ENCODE results near the gene ABCC8. TPM values are rescaled to one million over a fixed set of nuclear protein-coding genes. Genes with fewer than 3 reads are reported as not detected.

Gene ABCC8
- total and polyA plus RNA-seq, 2 donors (not counting 3 experiments of a cell fraction or from before 2014, with no cell fraction given) = not detected

GRCh38 chr11:17405232-17406005 is 71.2 kb downstream of the ABCC8 start:
- ChIA-PET POLR2A (no interaction called here), CTCF (interaction anchor here (1.2 kb wide), 1 partner anchor 21 kb away, joined by 5 read pairs; no protein-coding TSS in a partner anchor)
- FAIRE-seq (peak; percentile 8), DNase-seq (ENCODE audit: low read depth, low spot score) (no peak)
- no peaks in the 10 kb centered on the region for H3K27me3 ChIP-seq (ENCODE audit: control insufficient read depth in 2 of 2, insufficient read depth in 2 of 2, low read length in 2 of 2)
- no peak overlapping the region for H3K4me3 ChIP-seq (replicated peaks in 1 of 3; ENCODE audit: insufficient read depth in 1 of 3, low read depth in 1 of 3, low read length in 3 of 3)
- no peak overlapping the region for H2AFZ ChIP-seq (ENCODE audit: low read depth, low read length)
- no peaks in the 10 kb centered on the region for H4K20me1 ChIP-seq (replicated peaks; ENCODE audit: control insufficient read depth, extremely low read depth, insufficient read depth, low read length)
- dilution Hi-C loops (cut with MboI; ENCODE audit: extremely low pct_ligation_motif_present, low sequenced_read_pairs) (no loop called here), intact Hi-C loops (cut with micrococcal nuclease) (no loop called here)
- no peaks in the 10 kb centered on the region for H3K36me3 ChIP-seq (ENCODE audit: control insufficient read depth in 2 of 2, extremely low read depth in 1 of 2, insufficient read depth in 2 of 2, low read length in 2 of 2)
- no TSS peak for BruUV-seq (replicated peaks)
- H3K4me2 ChIP-seq (ENCODE audit: insufficient read depth, low read length) = no peak overlapping the region
- no peaks in the 10 kb centered on the region for H3K9me1 ChIP-seq (replicated peaks; ENCODE audit: control insufficient read depth, extremely low read depth, insufficient read depth, low read length)
- H3K27ac ChIP-seq (ENCODE audit: insufficient read depth, low read depth, low read length) = no peak overlapping the region
- H3K9me3 ChIP-seq (replicated peaks; ENCODE audit: control insufficient read depth, insufficient read depth, low read length) = no peaks in the 10 kb centered on the region
- H3K9ac ChIP-seq (replicated peaks; ENCODE audit: extremely low read depth, insufficient read depth, low read length) = no peak overlapping the region
- H3K4me1 ChIP-seq (ENCODE audit: control insufficient read depth, extremely low read depth, insufficient read depth, low read length) = peaks cover 5% of the 10 kb centered on the region
- TF ChIP-seq FOS (IDR thresholded peaks at IDR 0.05; ENCODE audit: borderline replicate concordance, insufficient read depth, low read length) (no peak), JUN (IDR thresholded peaks at IDR 0.05; ENCODE audit: borderline replicate concordance, insufficient read depth, insufficient read length, low read depth) (no peak), EZH2 (IDR thresholded peaks at IDR 0.05; ENCODE audit: borderline replicate concordance, low read depth, low read length, severe bottlenecking) (no peak), CTCF (IDR thresholded peaks at IDR 0.05; ENCODE audit: extremely low read depth in 1 of 2, insufficient read depth in 1 of 2, low read depth in 1 of 2, low read length in 2 of 2) (no peak), POLR2AphosphoS5 (IDR thresholded peaks at IDR 0.05; ENCODE audit: insufficient read depth, low read depth, low read length) (no peak), POLR2A (IDR thresholded peaks at IDR 0.05; ENCODE audit: low read depth, low read length) (no peak), MYC (IDR thresholded peaks at IDR 0.05; ENCODE audit: low read depth, low read length) (no peak), GATA2 (IDR thresholded peaks at IDR 0.05; ENCODE audit: insufficient read depth, insufficient read length, low read depth, low read length) (no peak)
- TF ChIP-seq, protein P1, sequence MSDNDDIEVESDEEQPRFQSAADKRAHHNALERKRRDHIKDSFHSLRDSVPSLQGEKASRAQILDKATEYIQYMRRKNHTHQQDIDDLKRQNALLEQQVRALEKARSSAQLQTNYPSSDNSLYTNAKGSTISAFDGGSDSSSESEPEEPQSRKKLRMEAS (IDR thresholded peaks at IDR 0.05; ENCODE audit: insufficient read depth, insufficient read length) = no peak
- no peaks in the 10 kb centered on the region for H3K79me2 ChIP-seq (ENCODE audit: control insufficient read depth, insufficient read depth, low read length)

Data from endothelial cell of umbilical vein (primary cell).